ENCODE measurements around the gene CDC40.
A peak's percentile ranks its signal among the peaks of the same experiment; 100 is the strongest.
"Not testable (repeated sequence)": the region's sequence is repeated elsewhere in the genome, so short reads cannot be mapped to it uniquely, and the experiment has no call there.

The CDC40 gene

GRCh38 chr6:110201151-110201884 is 21.1 kb downstream of the CDC40 start:
- DNase-seq = no peak

- DNase-seq = no peak
These were observed 27.4 kb downstream of the CDC40 start for GRCh38 chr6:110207652-110208051.

- DNase-seq = no peak
These were observed 31.5 kb downstream of the CDC40 start for GRCh38 chr6:110211753-110212152.

- no peak for DNase-seq
These were observed 34.1 kb downstream of the CDC40 start for GRCh38 chr6:110214338-110214737.

GRCh38 chr6:110216140-110216539 is 35.9 kb downstream of the CDC40 start:
- no peak for DNase-seq

GRCh38 chr6:110217266-110217665 is 37.0 kb downstream of the CDC40 start:
- no peak for DNase-seq

- no peak for DNase-seq
These were observed 41.5 kb downstream of the CDC40 start for GRCh38 chr6:110221738-110222137.

GRCh38 chr6:110226261-110226660 is 46.0 kb downstream of the CDC40 start:
- DNase-seq = no peak

GRCh38 chr6:110232450-110232849 is 52.2 kb downstream of the CDC40 start:
- no peak for DNase-seq

GRCh38 chr6:110233770-110234374 is 53.6 kb downstream of the CDC40 start:
- DNase-seq = peak in 1 of 2 donors; percentile 5

GRCh38 chr6:110236007-110236406 is 55.8 kb downstream of the CDC40 start:
- not testable (repeated sequence) for DNase-seq

GRCh38 chr6:110239526-110240274 is 59.5 kb downstream of the CDC40 start:
- DNase-seq = no peak

- DNase-seq = not testable (repeated sequence)
These were observed 64.4 kb downstream of the CDC40 start for GRCh38 chr6:110244621-110245020.

- no peak for DNase-seq
These were observed 66.2 kb downstream of the CDC40 start for GRCh38 chr6:110246378-110246777.

GRCh38 chr6:110246900-110247546 is 66.8 kb downstream of the CDC40 start:
- DNase-seq = no peak

GRCh38 chr6:110250058-110250457 is 69.8 kb downstream of the CDC40 start:
- DNase-seq = no peak

GRCh38 chr6:110250838-110251237 is 70.6 kb downstream of the CDC40 start:
- DNase-seq = no peak

GRCh38 chr6:110255211-110255750 is 75.1 kb downstream of the CDC40 start:
- DNase-seq = no peak

GRCh38 chr6:110256366-110256765 is 76.1 kb downstream of the CDC40 start:
- no peak for DNase-seq

- no peak for DNase-seq
These were observed 85.0 kb downstream of the CDC40 start for GRCh38 chr6:110265273-110265672.

GRCh38 chr6:110266996-110267395 is 86.8 kb downstream of the CDC40 start:
- DNase-seq = no peak

- DNase-seq = no peak
These were observed 89.4 kb downstream of the CDC40 start for GRCh38 chr6:110269623-110270022.

- no peak for DNase-seq
These were observed 89.9 kb downstream of the CDC40 start for GRCh38 chr6:110270165-110270564.

Measured in CD4-positive, alpha-beta T cell treated with Interleukin-1 beta for 1 hour (primary cell).